RCC 7860 (cell line): ENCODE measurements around the gene TOR4A.
"Not testable (repeated sequence)": the region's sequence is repeated elsewhere in the genome, so short reads cannot be mapped to it uniquely, and the experiment has no call there.

ENCODE experiments used
- DNase-seq: peaks from one replicate; pipeline ENCODE4 v3.0.0-alpha.2; 2015; ENCODE audit warnings: low spot score
- FAIRE-seq: peaks from 2 replicates; lab custom pipeline; 2012; peaks lifted over from hg19 to GRCh38; lab: Jason Lieb, UNC

The TOR4A gene

GRCh38 chr9:137251490-137252268 lies 25.8 kb upstream of the TOR4A start:
- no peak for DNase-seq
- no peak for FAIRE-seq

- no peak for FAIRE-seq
- DNase-seq, result no peak
These were observed 24.7 kb upstream of the TOR4A start for GRCh38 chr9:137252555-137253506.

GRCh38 chr9:137253717-137254623 lies 23.6 kb upstream of the TOR4A start:
- DNase-seq (peak; percentile 9), FAIRE-seq (no peak)

- FAIRE-seq (no peak), DNase-seq (peak; percentile 82)
These were observed 22.7 kb upstream of the TOR4A start, which contains the start of gene NELFB for GRCh38 chr9:137254624-137255447. TSS of gene NELFB (plus strand) at chr9:137255327.

GRCh38 chr9:137255448-137256114 lies 21.9 kb upstream of the TOR4A start:
- DNase-seq (peak; percentile 7), FAIRE-seq (no peak)

GRCh38 chr9:137256362-137256761 lies 21.2 kb upstream of the TOR4A start:
- DNase-seq (no peak), FAIRE-seq (no peak)

- DNase-seq (no peak), FAIRE-seq (no peak)
These were observed 20.7 kb upstream of the TOR4A start for GRCh38 chr9:137256856-137257255.

- FAIRE-seq, result peak; percentile 18
- not testable (repeated sequence) for DNase-seq
These were observed 15.2 kb upstream of the TOR4A start for GRCh38 chr9:137262173-137262908.

DNA sequence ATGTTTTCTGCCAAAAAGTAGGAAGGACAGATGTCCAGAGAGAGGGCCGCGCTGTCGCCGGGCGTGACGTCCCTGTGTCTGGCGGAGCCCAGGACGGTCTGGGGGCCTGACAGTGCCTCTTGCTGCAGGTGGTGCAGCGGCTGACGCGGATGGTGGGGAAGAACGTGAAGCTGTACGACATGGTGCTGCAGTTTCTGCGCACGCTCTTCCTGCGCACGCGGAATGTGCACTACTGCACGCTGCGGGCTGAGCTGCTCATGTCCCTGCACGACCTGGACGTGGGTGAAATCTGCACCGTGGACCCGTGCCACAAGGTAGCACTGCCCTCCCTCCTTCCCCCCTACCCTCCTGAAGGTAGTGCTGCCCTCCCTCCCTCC lies 14.6 kb upstream of the TOR4A start:
- no peak for DNase-seq

GRCh38 chr9:137263506-137263905 lies 14.0 kb upstream of the TOR4A start:
- DNase-seq (no peak), FAIRE-seq (no peak)

More for the DNA sequence above, 14.6 kb upstream of the TOR4A start:
- no peak for FAIRE-seq

DNA sequence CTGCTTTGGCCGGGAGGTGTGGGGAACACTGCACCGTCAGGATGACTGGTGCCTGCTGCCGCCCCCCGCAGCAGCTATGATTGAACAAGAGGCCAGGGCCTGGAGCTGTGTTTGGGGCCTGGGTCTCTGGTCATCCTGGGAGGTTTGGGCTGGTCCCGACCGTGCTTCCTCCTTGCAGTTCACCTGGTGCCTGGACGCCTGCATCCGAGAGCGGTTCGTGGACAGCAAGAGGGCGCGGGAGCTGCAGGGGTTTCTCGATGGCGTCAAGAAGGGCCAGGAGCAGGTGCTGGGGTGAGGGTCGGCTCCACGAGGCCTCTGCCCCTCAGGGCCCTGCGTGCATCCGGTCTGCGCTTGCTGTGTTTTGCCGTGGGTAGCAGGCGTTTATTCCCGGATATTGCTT lies 13.5 kb upstream of the TOR4A start:
- DNase-seq (no peak), FAIRE-seq (no peak)

- no peak for DNase-seq
- no peak for FAIRE-seq
These were observed 11.9 kb upstream of the TOR4A start for GRCh38 chr9:137265496-137266161.

GRCh38 chr9:137266162-137266527 lies 11.4 kb upstream of the TOR4A start:
- DNase-seq (no peak), FAIRE-seq (no peak)

GRCh38 chr9:137266585-137267453 lies 10.7 kb upstream of the TOR4A start:
- FAIRE-seq (no peak), DNase-seq (no peak)

DNA sequence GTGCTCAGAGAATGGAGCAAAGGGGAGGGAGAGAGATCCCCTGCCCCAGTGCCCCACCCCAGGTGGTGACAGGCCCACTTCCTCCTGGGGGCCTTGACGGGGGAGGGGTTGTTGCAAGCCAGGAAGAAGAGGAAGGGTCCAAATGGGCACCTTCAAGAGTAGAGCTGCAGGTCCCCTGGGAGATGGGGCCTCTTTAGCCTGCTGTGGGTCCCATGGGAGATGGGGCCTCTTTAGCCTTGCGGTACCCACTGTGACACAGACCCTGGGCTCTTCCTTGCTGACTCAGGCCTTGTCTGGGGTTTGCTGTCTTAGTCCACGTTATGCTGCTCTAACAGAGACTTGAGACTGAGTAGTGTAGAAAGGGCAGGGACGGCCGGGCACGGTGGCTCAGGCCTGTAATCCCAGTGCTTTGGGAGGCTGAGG lies 9.6 kb upstream of the TOR4A start:
- DNase-seq (no peak), FAIRE-seq (no peak)

DNA sequence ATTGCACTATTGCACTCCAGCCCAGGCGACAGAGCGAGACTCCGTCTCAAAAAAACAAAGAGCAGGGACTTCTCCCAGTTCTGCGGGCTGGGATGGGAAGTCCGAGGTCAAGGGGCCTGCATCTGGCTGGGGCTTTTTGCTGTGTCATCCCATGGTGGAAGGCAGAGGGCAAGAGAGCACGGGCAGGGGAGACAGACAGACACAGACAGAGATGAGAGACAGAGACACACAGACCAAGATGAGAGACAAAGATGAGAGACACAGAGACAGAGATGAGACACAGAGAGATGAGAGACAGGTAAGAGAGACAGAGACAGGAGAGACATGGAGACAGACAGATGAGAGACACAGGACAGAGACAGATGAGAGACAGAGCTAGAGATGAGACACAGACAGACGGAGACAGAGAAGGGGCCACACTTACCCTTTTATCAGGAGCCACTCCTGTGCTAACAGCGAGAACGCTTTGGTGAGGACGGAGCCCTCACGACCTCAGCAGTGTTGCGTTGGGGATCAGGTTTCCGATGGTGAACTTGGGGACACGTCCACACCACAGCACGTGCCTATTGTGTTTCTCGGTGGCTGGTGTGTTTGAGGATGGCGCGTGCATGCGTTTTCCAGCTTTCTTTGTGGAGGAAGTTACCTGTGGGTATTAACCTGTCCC lies 8.9 kb upstream of the TOR4A start:
- no peak for DNase-seq
- no peak for FAIRE-seq
